Activated CD4-positive, alpha-beta T cell treated with anti-CD3 and anti-CD28 coated beads for 36 hours (primary cell): ENCODE measurements around the gene GPN1. TPM values are rescaled to one million over a fixed set of nuclear protein-coding genes. Genes with fewer than 3 reads are reported as not detected.
A peak's percentile ranks its signal among the peaks of the same experiment; 100 is the strongest.
"Not testable (repeated sequence)": the region's sequence is repeated elsewhere in the genome, so short reads cannot be mapped to it uniquely, and the experiment has no call there.

ENCODE experiments used
- ATAC-seq: fragments of 200-7000 bp; cut with Tn5 transposase; one replicate; pipeline ENCODE4 v1.10.0; 2021; ENCODE audit warnings: mild to moderate bottlenecking, moderate library complexity
- CTCF ChIA-PET: fragments of 350-600 bp; sonication (Branson Sonifier 250); formaldehyde crosslinking; loops from one replicate; lab custom pipeline; 2021; ENCODE audit warnings: antibody characterized with exemption; lab: Charles Lee
- POLR2A ChIA-PET: fragments of 350-600 bp; sonication (Branson Sonifier 250); formaldehyde crosslinking; loops from one replicate; lab custom pipeline; 2021; ENCODE audit warnings: antibody characterized with exemption, inconsistent platforms; lab: Charles Lee
- DNase-seq: peaks from one replicate; pipeline ENCODE4 v3.0.0-alpha.2; 2020
- H3K27ac Mint-ChIP-seq: one replicate; pipeline ENCODE4 v1.8.0; 2021; ENCODE audit warnings: mixed read lengths
- H3K27me3 Mint-ChIP-seq: one replicate; pipeline ENCODE4 v1.8.0; 2021; ENCODE audit warnings: mixed read lengths
- H3K36me3 Mint-ChIP-seq: one replicate; pipeline ENCODE4 v1.8.0; 2021; ENCODE audit warnings: low read depth, mixed read lengths
- H3K4me1 Mint-ChIP-seq: one replicate; pipeline ENCODE4 v1.8.0; 2021; ENCODE audit warnings: mixed read lengths
- H3K4me3 Mint-ChIP-seq: one replicate; pipeline ENCODE4 v1.8.0; 2021; ENCODE audit warnings: mild to moderate bottlenecking, moderate library complexity, mixed read lengths
- H3K9me3 Mint-ChIP-seq: one replicate; pipeline ENCODE4 v1.8.0; 2021; ENCODE audit warnings: low read depth, mixed read lengths
- intact Hi-C, 2 experiments: fragments of 100-400 bp; cut with DNase I in 1 of 2; cut with micrococcal nuclease in 1 of 2; formaldehyde crosslinking; loops; one replicate each; pipeline versions ENCODE4 v1.14.2 to v1.15.1; 2022 to 2024; cut with DNase I, micrococcal nuclease
- total RNA-seq, 2 experiments: library from RNA; stranded (reverse); gene quantifications; one replicate each; pipeline ENCODE4 v1.2.3, GENCODE V29; 2021

Gene GPN1
- total RNA-seq, 2 experiments from 2014 or later, result 45.6 to 63.9 TPM

- Mint-ChIP-seq H3K4me3 (peak overlapping the region; percentile 98), H3K4me1 (peaks cover 36% of the 10 kb centered on the region), H3K36me3 (peaks cover 31% of the 10 kb centered on the region), H3K27ac (peak overlapping the region; percentile 100), H3K27me3 (no peaks in the 10 kb centered on the region), H3K9me3 (no peaks in the 10 kb centered on the region)
- no peak for ATAC-seq
- DNase-seq, result no peak
- CTCF ChIA-PET, result interaction anchor here (0.9 to 6.8 kb wide), 3 partner anchors 9 to 295 kb away, joined by 3 to 47 read pairs (median 6); no protein-coding TSS in a partner anchor
- POLR2A ChIA-PET, result interaction anchor here (1.9 kb wide), 1 partner anchor 36 kb away, joined by 12 read pairs; the partner anchor contains the start of genes CCDC121 and GPN1
- intact Hi-C loops, result loop anchor here (5.0 to 10.0 kb wide), 2 partner anchors 37 to 1230 kb away; partner anchors contain the start of genes CCDC121 (in 1 of the 2), GPN1 (in 1 of the 2) and WDR43 (in 1 of the 2)
Observed at GRCh38 chr2:27664622-27665363, 35.9 kb downstream of the GPN1 start.

- no peak overlapping the region for H3K4me3 Mint-ChIP-seq
- no peaks in the 10 kb centered on the region for H3K27me3 Mint-ChIP-seq
- H3K27ac Mint-ChIP-seq, result no peak overlapping the region
- H3K9me3 Mint-ChIP-seq, result no peaks in the 10 kb centered on the region
- no peak for ATAC-seq
- intact Hi-C loops, result loop anchor here in 1 of 2 experiments (10.0 kb wide), 1 partner anchor 1227 kb away; the partner anchor contains the start of gene WDR43
- POLR2A ChIA-PET, result no interaction called here
- DNase-seq, result no peak
- CTCF ChIA-PET, result interaction anchor here (6.8 kb wide), 1 partner anchor 15 kb away, joined by 47 read pairs; no protein-coding TSS in a partner anchor
- H3K4me1 Mint-ChIP-seq, result peaks cover 35% of the 10 kb centered on the region
- H3K36me3 Mint-ChIP-seq, result peaks cover 26% of the 10 kb centered on the region
Observed at GRCh38 chr2:27667446-27667845, 38.6 kb downstream of the GPN1 start.

- Mint-ChIP-seq H3K9me3 (no peaks in the 10 kb centered on the region), H3K4me3 (no peak overlapping the region), H3K27me3 (no peaks in the 10 kb centered on the region), H3K36me3 (peaks cover 36% of the 10 kb centered on the region), H3K4me1 (peaks cover 16% of the 10 kb centered on the region), H3K27ac (no peak overlapping the region)
- ATAC-seq, result no peak
- intact Hi-C loops, result no loop called here
- CTCF ChIA-PET, result interaction anchor here (1.4 kb wide), 1 partner anchor 12 kb away, joined by 5 read pairs; no protein-coding TSS in a partner anchor
- no peak for DNase-seq
- POLR2A ChIA-PET, result no interaction called here
Observed at GRCh38 chr2:27671235-27671634, 42.4 kb downstream of the GPN1 start.

GRCh38 chr2:27672723-27673486 is 44.1 kb downstream of the GPN1 start:
- intact Hi-C loops, result no loop called here
- ATAC-seq, result no peak
- H3K9me3 Mint-ChIP-seq, result no peaks in the 10 kb centered on the region
- peaks cover 33% of the 10 kb centered on the region for H3K36me3 Mint-ChIP-seq
- ChIA-PET POLR2A (no interaction called here), CTCF (interaction anchor here (0.5 to 2.0 kb wide), 3 partner anchors 10 to 288 kb away, joined by 3 to 16 read pairs (median 3); no protein-coding TSS in a partner anchor)
- no peak overlapping the region for H3K27ac Mint-ChIP-seq
- peaks cover 11% of the 10 kb centered on the region for H3K4me1 Mint-ChIP-seq
- no peak overlapping the region for H3K4me3 Mint-ChIP-seq
- no peak for DNase-seq
- no peaks in the 10 kb centered on the region for H3K27me3 Mint-ChIP-seq

GRCh38 chr2:27680571-27680970 is 51.7 kb downstream of the GPN1 start:
- H3K27me3 Mint-ChIP-seq, result no peaks in the 10 kb centered on the region
- ChIA-PET CTCF (interaction anchor here (0.6 to 5.1 kb wide), 4 partner anchors 16 to 267 kb away, joined by 3 to 47 read pairs (median 16); partner anchors contain the start of genes SLC4A1AP and SUPT7L), POLR2A (interaction anchor here (0.6 kb wide), 1 partner anchor 51 kb away, joined by 3 read pairs; no protein-coding TSS in a partner anchor)
- peaks cover 38% of the 10 kb centered on the region for H3K36me3 Mint-ChIP-seq
- peaks cover 31% of the 10 kb centered on the region for H3K4me1 Mint-ChIP-seq
- H3K9me3 Mint-ChIP-seq, result no peaks in the 10 kb centered on the region
- ATAC-seq, result no peak
- no peak overlapping the region for H3K27ac Mint-ChIP-seq
- H3K4me3 Mint-ChIP-seq, result no peak overlapping the region
- intact Hi-C loops, result no loop called here
- no peak for DNase-seq

GRCh38 chr2:27681841-27682240 is 53.0 kb downstream of the GPN1 start:
- Mint-ChIP-seq H3K4me1 (peaks cover 31% of the 10 kb centered on the region), H3K9me3 (no peaks in the 10 kb centered on the region), H3K36me3 (peaks cover 37% of the 10 kb centered on the region), H3K27ac (peak overlapping the region; percentile 92), H3K27me3 (no peaks in the 10 kb centered on the region), H3K4me3 (peak overlapping the region; percentile 39)
- ChIA-PET POLR2A (interaction anchor here (0.5 to 1.5 kb wide), 8 partner anchors 28 to 767 kb away, joined by 3 to 9 read pairs (median 5); no protein-coding TSS in a partner anchor), CTCF (interaction anchor here (0.6 to 5.1 kb wide), 26 partner anchors 8 to 763 kb away, joined by 3 to 47 read pairs (median 4); partner anchors contain the start of genes CCDC121, GPN1, SLC4A1AP and SUPT7L)
- peak; percentile 79 for ATAC-seq
- intact Hi-C loops, result loop anchor here (1.0 to 2.0 kb wide), 8 partner anchors 19 to 325 kb away; partner anchors contain the start of genes CCDC121 (in 2 of the 2), GPN1 (in 2 of the 2), NRBP1 (in 2 of the 2) and EIF2B4 (in 1 of the 2)
- peak; percentile 20 for DNase-seq

GRCh38 chr2:27682334-27682771 is 53.5 kb downstream of the GPN1 start:
- not testable (repeated sequence) for H3K27me3 Mint-ChIP-seq, H3K9me3 Mint-ChIP-seq
- peak overlapping the region; percentile 92 for H3K27ac Mint-ChIP-seq
- H3K36me3 Mint-ChIP-seq, result peaks cover 37% of the 10 kb centered on the region
- H3K4me1 Mint-ChIP-seq, result peaks cover 31% of the 10 kb centered on the region
- intact Hi-C loops, result loop anchor here (1.0 to 2.0 kb wide), 8 partner anchors 20 to 326 kb away; partner anchors contain the start of genes CCDC121 (in 2 of the 2), GPN1 (in 2 of the 2), NRBP1 (in 2 of the 2) and EIF2B4 (in 1 of the 2)
- ATAC-seq, result peak; percentile 76
- ChIA-PET POLR2A (interaction anchor here (0.5 to 1.5 kb wide), 9 partner anchors 19 to 767 kb away, joined by 3 to 9 read pairs (median 5); partner anchors contain the start of genes SLC4A1AP and SUPT7L), CTCF (interaction anchor here (0.6 to 5.1 kb wide), 41 partner anchors 9 to 762 kb away, joined by 3 to 47 read pairs (median 6); partner anchors contain the start of genes CCDC121, EIF2B4, GPN1 and NRBP1)
- peak; percentile 30 for DNase-seq
- H3K4me3 Mint-ChIP-seq, result peak overlapping the region; percentile 39

- H3K4me1 Mint-ChIP-seq, result peaks cover 31% of the 10 kb centered on the region
- DNase-seq (peak; percentile 93), ATAC-seq (peak; percentile 73)
- intact Hi-C loops, result loop anchor here (1.0 to 2.0 kb wide), 8 partner anchors 20 to 327 kb away; partner anchors contain the start of genes CCDC121 (in 2 of the 2), GPN1 (in 2 of the 2), NRBP1 (in 2 of the 2) and SLC4A1AP (in 2 of the 2)
- ChIA-PET CTCF (interaction anchor here (0.6 to 5.1 kb wide), 73 partner anchors 8 to 1165 kb away, joined by 3 to 47 read pairs (median 4); partner anchors contain the start of genes CCDC121, EIF2B4, GPN1 and NRBP1), POLR2A (interaction anchor here (0.6 to 1.1 kb wide), 5 partner anchors 20 to 1121 kb away, joined by 3 to 5 read pairs (median 4); partner anchors contain the start of gene PPM1G)
- peak overlapping the region; percentile 92 for H3K27ac Mint-ChIP-seq
- no peaks in the 10 kb centered on the region for H3K9me3 Mint-ChIP-seq
- no peaks in the 10 kb centered on the region for H3K27me3 Mint-ChIP-seq
- H3K36me3 Mint-ChIP-seq, result peaks cover 35% of the 10 kb centered on the region
- no peak overlapping the region for H3K4me3 Mint-ChIP-seq
Observed at GRCh38 chr2:27683390-27684071, 54.7 kb downstream of the GPN1 start.

GRCh38 chr2:27685006-27685405 is 56.2 kb downstream of the GPN1 start:
- H3K4me3 Mint-ChIP-seq, ATAC-seq, intact Hi-C loops, H3K9me3 Mint-ChIP-seq, DNase-seq, H3K27me3 Mint-ChIP-seq, POLR2A ChIA-PET: not testable (repeated sequence)
- Mint-ChIP-seq H3K36me3 (peaks cover 33% of the 10 kb centered on the region), H3K27ac (peak overlapping the region; percentile 65), H3K4me1 (peaks cover 31% of the 10 kb centered on the region)
- CTCF ChIA-PET, result interaction anchor here (0.5 to 5.1 kb wide), 7 partner anchors 19 to 578 kb away, joined by 3 to 47 read pairs (median 5); partner anchors contain the start of genes SLC4A1AP and SUPT7L
